CD4-positive, alpha-beta memory T cell (primary cell): ENCODE measurements around the gene FGF11. TPM values are rescaled to one million over a fixed set of nuclear protein-coding genes. Genes with fewer than 3 reads are reported as not detected.
"Not testable (repeated sequence)": the region's sequence is repeated elsewhere in the genome, so short reads cannot be mapped to it uniquely, and the experiment has no call there.

Source experiments
- CTCF ChIA-PET: fragments of 350-600 bp; sonication (Branson Sonifier 250); formaldehyde crosslinking; loops from one replicate; lab custom pipeline; 2021; ENCODE audit warnings: inconsistent platforms; ENCODE audit not compliant: partially characterized antibody; lab: Charles Lee
- POLR2A ChIA-PET: fragments of 350-600 bp; sonication (Branson Sonifier 250); formaldehyde crosslinking; loops from one replicate; lab custom pipeline; 2021; ENCODE audit not compliant: partially characterized antibody; lab: Charles Lee
- DNase-seq, 5 donors: peaks; one replicate each; pipeline versions ENCODE4 v3.0.0 to v3.0.0-alpha.2; 2020 to 2022; ENCODE audit warnings: mixed read lengths in 1 of 5
- H3K27ac ChIP-seq: one replicate; pipeline ENCODE4 v1.7.0; 2013; ENCODE audit warnings: low read depth, low read length
- H3K27me3 ChIP-seq: 2 replicates; pipeline ENCODE4 v1.7.0; 2013; ENCODE audit warnings: mild to moderate bottlenecking, low read length, moderate library complexity; ENCODE audit not compliant: insufficient read depth
- H3K36me3 ChIP-seq: 2 replicates; pipeline ENCODE4 v1.7.0; 2013; ENCODE audit warnings: mild to moderate bottlenecking, low read length, moderate library complexity; ENCODE audit not compliant: insufficient read depth
- H3K4me1 ChIP-seq: 2 replicates; pipeline ENCODE4 v1.7.0; 2013; ENCODE audit warnings: mild to moderate bottlenecking, low read length, moderate library complexity; ENCODE audit not compliant: insufficient read depth
- H3K4me3 ChIP-seq, 2 donors: one replicate each; pipeline ENCODE4 v1.7.0; 2013; ENCODE audit warnings: low read length in 2 of 2, mild to moderate bottlenecking in 1 of 2
- H3K9me3 ChIP-seq, 2 donors: one replicate each; pipeline ENCODE4 v1.7.0; 2013; ENCODE audit warnings: low read length in 2 of 2, control low read depth in 1 of 2; ENCODE audit not compliant: control insufficient read depth in 1 of 2
- H3K27ac Mint-ChIP-seq, 7 donors: one replicate each; pipeline ENCODE4 v1.8.0; 2020 to 2021; ENCODE audit warnings: mixed read lengths in 7 of 7, mild to moderate bottlenecking in 6 of 7, inconsistent platforms in 3 of 7, moderate library complexity in 3 of 7
- H3K27me3 Mint-ChIP-seq, 2 donors: one replicate each; pipeline ENCODE4 v1.8.0; 2020 to 2021; ENCODE audit warnings: mixed read lengths in 2 of 2
- H3K36me3 Mint-ChIP-seq, 2 donors: one replicate each; pipeline ENCODE4 v1.8.0; 2020 to 2021; ENCODE audit warnings: mixed read lengths in 2 of 2, inconsistent platforms in 1 of 2, mild to moderate bottlenecking in 1 of 2
- H3K4me1 Mint-ChIP-seq, 4 donors: one replicate each; pipeline ENCODE4 v1.8.0; 2020 to 2021; ENCODE audit warnings: mixed read lengths in 4 of 4, mild to moderate bottlenecking in 1 of 4
- H3K4me3 Mint-ChIP-seq, 8 donors: one replicate each; pipeline ENCODE4 v1.8.0; 2020 to 2021; ENCODE audit warnings: mixed read lengths in 8 of 8, mild to moderate bottlenecking in 7 of 8, moderate library complexity in 6 of 8, inconsistent platforms in 3 of 8
- H3K9me3 Mint-ChIP-seq, 8 donors: one replicate each; pipeline ENCODE4 v1.8.0; 2020 to 2021; ENCODE audit warnings: mixed read lengths in 8 of 8, mild to moderate bottlenecking in 5 of 8, inconsistent platforms in 3 of 8, moderate library complexity in 1 of 8
- intact Hi-C: fragments of 100-400 bp; cut with micrococcal nuclease; formaldehyde crosslinking; loops from one replicate; pipeline ENCODE4 v1.15.1; 2023
- polyA plus RNA-seq, 2 donors: library from polyadenylated mRNA; unstranded; fragments of 300-500 nt; fragmentation: Illumina TruSeq; gene quantifications; one replicate each; pipeline ENCODE4 v1.2.3, GENCODE V29; 2021
- total RNA-seq, 2 experiments: library from RNA; stranded (reverse); gene quantifications; one replicate each; pipeline ENCODE4 v1.2.3, GENCODE V29; 2021

Gene FGF11
- total and polyA plus RNA-seq, 4 experiments from 2014 or later = 0.14 to 3.3 (median 2.7) TPM; not detected in 1

DNA sequence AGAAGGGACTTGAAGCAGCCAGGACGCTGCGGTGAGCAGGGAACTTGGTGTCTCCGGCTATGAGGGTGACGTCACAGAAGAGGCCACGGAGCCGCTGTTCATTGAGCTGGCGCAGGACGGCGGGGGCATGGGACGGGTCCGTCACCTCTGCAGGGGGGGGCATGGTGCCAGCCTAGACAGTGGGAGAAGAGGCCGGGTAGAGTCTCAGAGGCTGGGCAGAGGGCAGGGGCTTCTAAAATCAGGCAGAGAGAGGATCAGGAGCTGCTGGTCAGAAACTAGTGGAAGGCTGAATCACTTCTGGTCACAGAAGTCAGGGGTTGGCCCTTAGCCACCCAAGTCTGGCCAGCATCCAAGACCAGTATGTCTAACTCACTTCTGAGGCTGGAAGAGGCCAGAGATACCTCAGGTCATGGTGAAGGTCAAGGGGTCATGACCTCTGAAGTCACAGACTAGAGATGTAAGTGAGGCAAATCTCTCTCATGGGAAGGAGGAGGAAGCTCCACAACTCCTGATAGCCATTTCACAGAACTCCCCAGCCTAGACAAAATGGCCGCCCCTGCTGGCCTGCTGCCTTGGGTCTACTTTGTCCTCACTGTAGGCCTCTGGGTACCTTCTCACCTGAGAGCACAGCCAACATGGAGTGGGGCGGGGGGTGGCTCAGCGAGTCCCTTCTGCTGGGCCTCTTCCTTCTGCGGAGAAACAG lies 27.5 kb downstream of the FGF11 start:
- CTCF ChIA-PET = interaction anchor here (1.6 kb wide), 2 partner anchors 9 to 30 kb away, joined by 3 to 4 read pairs; no protein-coding TSS in a partner anchor
- H3K36me3 Mint-ChIP-seq = peaks cover 3 to 28% of the 10 kb centered on the region in 2 donors
- no peak overlapping the region for H3K4me3 ChIP-seq
- H3K4me3 Mint-ChIP-seq = no peak overlapping the region
- no peaks in the 10 kb centered on the region for H3K9me3 Mint-ChIP-seq
- intact Hi-C loops = no loop called here
- DNase-seq = no peak
- no peaks in the 10 kb centered on the region for H3K27me3 ChIP-seq
- POLR2A ChIA-PET = interaction anchor here (0.8 to 23.4 kb wide), 2 partner anchors 11 to 15 kb away, joined by 3 to 398 read pairs; partner anchors contain the start of genes POLR2A, SLC35G6 and ZBTB4
- H3K9me3 ChIP-seq = no peaks in the 10 kb centered on the region
- peaks cover 6% of the 10 kb centered on the region for H3K36me3 ChIP-seq
- no peak overlapping the region for H3K27ac ChIP-seq
- no peaks in the 10 kb centered on the region for H3K27me3 Mint-ChIP-seq
- H3K27ac Mint-ChIP-seq = peak overlapping the region in 1 of 7 donors; percentile 40
- peaks cover 4 to 18% (median 6%) of the 10 kb centered on the region in 4 donors for H3K4me1 Mint-ChIP-seq
- H3K4me1 ChIP-seq = peaks cover 8% of the 10 kb centered on the region

DNA sequence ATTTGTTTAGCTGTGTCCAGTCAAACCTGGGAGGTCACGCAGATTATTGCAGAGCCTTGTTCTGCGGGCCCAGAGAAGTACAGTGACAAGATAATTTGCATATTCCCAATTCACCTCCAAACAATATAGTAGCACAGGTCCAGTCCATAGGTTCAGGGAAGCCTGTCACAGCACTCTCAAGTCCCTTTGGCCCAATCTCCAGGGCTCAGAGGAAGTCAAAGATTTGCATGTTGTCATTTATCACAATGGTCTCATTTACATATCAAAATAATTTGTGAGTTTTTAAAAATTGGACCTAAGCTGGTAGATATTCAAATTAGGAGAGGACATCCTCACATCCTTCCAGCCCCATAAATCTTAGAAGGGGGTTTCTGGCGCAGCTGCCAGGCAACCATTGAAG lies 28.2 kb downstream of the FGF11 start:
- H3K27ac ChIP-seq = no peak overlapping the region
- no peaks in the 10 kb centered on the region for H3K27me3 ChIP-seq
- Mint-ChIP-seq H3K4me3 (no peak overlapping the region), H3K27me3 (no peaks in the 10 kb centered on the region), H3K9me3 (no peaks in the 10 kb centered on the region), H3K27ac (peak overlapping the region in 2 of 7 donors; percentile 26 to 40), H3K4me1 (peaks cover 7 to 23% (median 10%) of the 10 kb centered on the region in 4 donors), H3K36me3 (peaks cover 3 to 26% of the 10 kb centered on the region in 2 donors)
- ChIA-PET CTCF (interaction anchor here (0.5 to 1.6 kb wide), 3 partner anchors 9 to 55 kb away, joined by 3 to 4 read pairs (median 3); no protein-coding TSS in a partner anchor), POLR2A (interaction anchor here (23.4 kb wide), 1 partner anchor 14 kb away, joined by 398 read pairs; the partner anchor contains the start of genes POLR2A, SLC35G6 and ZBTB4)
- peaks cover 6% of the 10 kb centered on the region for H3K36me3 ChIP-seq
- H3K4me1 ChIP-seq = peaks cover 10% of the 10 kb centered on the region
- DNase-seq = no peak
- intact Hi-C loops = no loop called here
- no peaks in the 10 kb centered on the region for H3K9me3 ChIP-seq
- no peak overlapping the region for H3K4me3 ChIP-seq

DNA sequence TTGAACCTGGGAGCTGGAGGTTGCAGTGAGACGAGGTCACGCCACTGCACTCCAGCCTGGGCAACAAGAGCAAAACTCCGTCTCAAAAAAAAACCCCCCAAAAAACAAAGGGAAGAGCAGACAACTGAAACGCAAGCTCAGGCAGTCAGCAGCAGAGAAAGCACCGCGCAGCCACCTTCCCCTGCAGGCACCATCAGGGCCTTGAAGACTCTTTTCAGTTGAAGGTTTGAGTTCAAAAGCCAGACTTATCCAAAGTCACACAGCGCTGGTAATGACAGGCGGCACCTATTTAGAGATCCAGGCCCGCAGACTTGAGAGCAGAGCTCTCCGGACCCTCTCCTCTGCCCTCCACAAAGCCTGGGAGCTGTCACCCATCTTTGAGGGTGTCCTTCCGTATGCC lies 29.0 kb downstream of the FGF11 start:
- Histone ChIP-seq H3K36me3 (peaks cover 6% of the 10 kb centered on the region), H3K4me3 (no peak overlapping the region), H3K27me3 (no peaks in the 10 kb centered on the region), H3K9me3 (no peaks in the 10 kb centered on the region), H3K27ac (no peak overlapping the region), H3K4me1 (peaks cover 10% of the 10 kb centered on the region)
- no peak overlapping the region for H3K4me3 Mint-ChIP-seq
- peaks cover 3 to 25% of the 10 kb centered on the region in 2 donors for H3K36me3 Mint-ChIP-seq
- intact Hi-C loops = no loop called here
- no peaks in the 10 kb centered on the region for H3K9me3 Mint-ChIP-seq
- POLR2A ChIA-PET = interaction anchor here (23.4 kb wide), 1 partner anchor 14 kb away, joined by 398 read pairs; the partner anchor contains the start of genes POLR2A, SLC35G6 and ZBTB4
- CTCF ChIA-PET = interaction anchor here (0.5 to 1.6 kb wide), 3 partner anchors 8 to 54 kb away, joined by 3 to 4 read pairs (median 3); no protein-coding TSS in a partner anchor
- H3K27ac Mint-ChIP-seq = peak overlapping the region in 2 of 7 donors; percentile 23 to 41
- H3K4me1 Mint-ChIP-seq = peaks cover 7 to 30% (median 10%) of the 10 kb centered on the region in 4 donors
- H3K27me3 Mint-ChIP-seq = no peaks in the 10 kb centered on the region
- no peak for DNase-seq

DNA sequence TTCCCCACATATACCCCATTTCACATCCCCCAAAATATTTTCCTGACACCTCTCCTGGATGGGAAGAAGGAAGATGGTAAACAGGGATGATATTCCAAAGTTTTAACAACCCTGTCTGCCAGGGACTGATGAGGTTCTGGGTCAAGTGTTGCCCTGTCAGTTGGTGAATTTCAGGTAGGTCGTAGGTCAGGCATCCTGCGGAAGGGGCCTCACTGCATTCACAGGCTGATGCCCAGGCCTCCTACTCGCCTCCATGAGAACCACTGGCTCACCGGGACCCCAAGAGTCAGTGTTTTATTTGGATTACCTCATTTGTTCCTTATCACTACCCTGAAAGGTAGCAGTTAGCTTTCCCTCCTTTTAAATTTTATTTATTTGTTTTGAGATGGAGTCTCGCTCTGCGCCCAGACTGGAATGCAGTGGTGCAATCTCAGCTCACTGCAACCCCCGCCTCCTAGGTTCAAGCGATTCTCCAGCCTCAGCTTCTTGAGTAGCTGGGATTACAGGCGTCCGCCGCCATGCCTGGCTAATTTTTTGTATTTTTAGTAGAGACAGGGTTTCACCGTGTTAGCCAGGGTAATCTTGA lies 29.6 kb downstream of the FGF11 start:
- DNase-seq = no peak
- intact Hi-C loops = no loop called here
- peaks cover 3 to 21% of the 10 kb centered on the region in 2 donors for H3K36me3 Mint-ChIP-seq
- Histone ChIP-seq H3K27me3 (no peaks in the 10 kb centered on the region), H3K9me3 (no peaks in the 10 kb centered on the region), H3K4me1 (peaks cover 10% of the 10 kb centered on the region), H3K36me3 (peaks cover 6% of the 10 kb centered on the region), H3K4me3 (no peak overlapping the region), H3K27ac (no peak overlapping the region)
- POLR2A ChIA-PET = interaction anchor here (23.4 kb wide), 1 partner anchor 13 kb away, joined by 398 read pairs; the partner anchor contains the start of genes POLR2A, SLC35G6 and ZBTB4
- CTCF ChIA-PET = interaction anchor here (1.6 kb wide), 1 partner anchor 32 kb away, joined by 4 read pairs; no protein-coding TSS in a partner anchor
- no peaks in the 10 kb centered on the region for H3K27me3 Mint-ChIP-seq
- H3K4me3 Mint-ChIP-seq = no peak overlapping the region
- peak overlapping the region in 1 of 7 donors; percentile 23 for H3K27ac Mint-ChIP-seq
- no peaks in the 10 kb centered on the region for H3K9me3 Mint-ChIP-seq
- peaks cover 7 to 36% (median 10%) of the 10 kb centered on the region in 4 donors for H3K4me1 Mint-ChIP-seq

DNA sequence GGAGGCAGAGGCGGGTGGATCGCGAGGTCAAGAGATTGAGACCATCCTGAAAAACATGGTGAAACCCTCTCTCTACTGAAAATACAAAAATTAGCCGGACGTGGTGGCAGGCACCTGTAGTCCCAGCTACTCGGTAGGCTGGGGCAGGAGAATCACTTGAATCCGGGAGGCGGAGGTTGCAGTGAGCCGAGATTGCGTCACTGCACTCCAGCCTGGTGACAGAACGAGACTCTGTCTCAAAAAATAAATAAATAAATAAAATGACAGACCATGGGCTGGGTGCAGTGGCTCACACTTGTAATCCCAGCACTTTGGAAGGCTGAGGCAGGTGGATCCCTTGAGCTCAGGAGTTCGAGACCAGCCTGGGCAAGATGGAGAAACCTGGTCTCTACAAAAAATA lies 30.5 kb downstream of the FGF11 start:
- CTCF ChIA-PET = not testable (repeated sequence)

DNA sequence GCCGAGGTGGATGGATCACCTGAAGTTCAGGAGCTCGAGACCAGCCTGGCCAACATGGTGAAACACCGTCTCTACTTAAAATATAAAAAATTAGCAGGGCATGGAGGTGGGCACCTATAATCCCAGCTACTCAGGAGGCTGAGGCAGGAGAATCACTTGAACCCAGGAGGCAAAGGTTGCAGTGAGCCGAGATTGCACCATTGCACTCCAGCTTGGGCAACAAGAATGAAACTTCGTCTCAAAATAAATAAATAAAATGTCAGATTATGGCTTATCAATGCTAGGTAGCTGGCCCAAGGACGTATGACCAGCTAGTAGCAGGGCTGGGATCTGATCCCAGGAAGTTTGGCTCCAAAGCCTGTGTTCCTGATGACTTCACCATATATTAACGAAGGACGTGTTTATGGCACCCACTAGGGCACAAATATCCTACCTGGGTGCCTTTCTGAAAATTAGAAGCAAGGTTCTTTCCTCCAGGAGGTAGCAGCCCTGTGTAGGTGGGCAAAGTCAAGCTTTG lies 31.2 kb downstream of the FGF11 start:
- intact Hi-C loops, H3K4me3 Mint-ChIP-seq, H3K27me3 ChIP-seq, H3K27ac ChIP-seq, CTCF ChIA-PET, H3K4me3 ChIP-seq, DNase-seq, H3K9me3 Mint-ChIP-seq, H3K9me3 ChIP-seq, H3K36me3 ChIP-seq, H3K27me3 Mint-ChIP-seq: not testable (repeated sequence)
- peaks cover 18% of the 10 kb centered on the region for H3K4me1 ChIP-seq
- Mint-ChIP-seq H3K27ac (peak overlapping the region in 3 of 7 donors; percentile 16 to 66 (median 29)), H3K36me3 (peaks cover 2 to 17% of the 10 kb centered on the region in 2 donors), H3K4me1 (peaks cover 8 to 43% (median 14%) of the 10 kb centered on the region in 4 donors)
- POLR2A ChIA-PET = interaction anchor here (1.1 to 23.4 kb wide), 4 partner anchors 11 to 44 kb away, joined by 3 to 398 read pairs (median 4); partner anchors contain the start of genes POLR2A, SLC35G6, TMEM102 and ZBTB4

More for the DNA sequence above, 30.5 kb downstream of the FGF11 start:
- H3K27me3 Mint-ChIP-seq, H3K4me3 Mint-ChIP-seq, DNase-seq, H3K27me3 ChIP-seq, H3K4me3 ChIP-seq, intact Hi-C loops, H3K27ac Mint-ChIP-seq, H3K27ac ChIP-seq, H3K9me3 Mint-ChIP-seq, H3K9me3 ChIP-seq, H3K36me3 ChIP-seq: not testable (repeated sequence)
- Mint-ChIP-seq H3K36me3 (peaks cover 3 to 18% of the 10 kb centered on the region in 2 donors), H3K4me1 (peaks cover 8 to 41% (median 11%) of the 10 kb centered on the region in 4 donors)
- peaks cover 15% of the 10 kb centered on the region for H3K4me1 ChIP-seq
- POLR2A ChIA-PET = interaction anchor here (23.4 kb wide), 1 partner anchor 12 kb away, joined by 398 read pairs; the partner anchor contains the start of genes POLR2A, SLC35G6 and ZBTB4
